K562 (cell line): Measurements from ENCODE around the gene SLC26A3. TPM values are rescaled to one million over a fixed set of nuclear protein-coding genes. Genes with fewer than 3 reads are reported as not detected.

Experiments
- ATAC-seq: fragments of 200-7000 bp; cut with Tn5 transposase; 3 replicates; pipeline ENCODE4 v1.9.1; 2020; ENCODE audit warnings: moderate library complexity
- BruUV-seq: library from RNA; stranded (reverse); fragments of 400-500 nt; replicated peaks from 2 replicates; lab custom pipeline; 2021; lab: Mats Ljungman, UMichigan
- CTCF ChIA-PET: fragments of 300-600 bp; formaldehyde crosslinking; extraction: SDS; loops from one replicate; lab custom pipeline; 2021; ENCODE audit warnings: low intra/inter-chr PET ratio; lab: Yijun Ruan, JAX
- POLR2A ChIA-PET: fragments of 300-600, 350-650 bp; sonication (Branson Sonifier 250); formaldehyde crosslinking; extraction: SDS; loops from one replicate; lab custom pipeline; 2021; ENCODE audit warnings: antibody characterized with exemption, inconsistent platforms; lab: Yijun Ruan, JAX
- DNase-seq, 4 experiments: peaks; one replicate each; pipeline versions ENCODE4 v3.0.0 to v3.0.0-alpha.2; 2011 to 2018; ENCODE audit warnings: low spot score in 3 of 4, mixed read lengths in 3 of 4; ENCODE audit errors: extremely low read depth in 1 of 4
- FAIRE-seq: peaks from 2 replicates; lab custom pipeline; 2011; peaks lifted over from hg19 to GRCh38; lab: Jason Lieb, UNC
- H2AFZ ChIP-seq: 2 replicates; pipeline ENCODE4 v1.6.0; 2011; ENCODE audit warnings: low read depth, low read length, control low read depth, inconsistent platforms
- H3K27ac ChIP-seq: fragments of 200-600 bp; 3 replicates; pipeline ENCODE4 v1.8.0; 2011; ENCODE audit warnings: low read depth, mild to moderate bottlenecking, control low read depth, inconsistent platforms, low read length, moderate library complexity, mixed read lengths; ENCODE audit errors: extremely low read depth
- H3K27me3 ChIP-seq, 2 experiments: fragments of 300-600 bp in 1 of 2; 2 replicates in 1 of 2; 3 replicates in 1 of 2; pipeline versions ENCODE4 v1.6.0 to v1.8.0; 2011; ENCODE audit warnings: inconsistent platforms in 2 of 2, low read length in 2 of 2, mild to moderate bottlenecking in 1 of 2, mixed read lengths in 1 of 2, moderate library complexity in 1 of 2; ENCODE audit not compliant: control insufficient read depth in 2 of 2, insufficient read depth in 2 of 2
- H3K36me3 ChIP-seq: fragments of 300-600 bp; 3 replicates; pipeline ENCODE4 v1.8.0; 2011; ENCODE audit warnings: mild to moderate bottlenecking, low read length, inconsistent platforms; ENCODE audit not compliant: control insufficient read depth, insufficient read depth
- H3K4me1 ChIP-seq, 2 experiments: fragments of 200-600 bp in 1 of 2; replicated peaks in 1 of 2; 2 replicates in 1 of 2; 3 replicates in 1 of 2; pipeline versions ENCODE4 v1.5.1 to v1.8.0; 2011; ENCODE audit warnings: inconsistent platforms in 2 of 2, low read length in 2 of 2, mild to moderate bottlenecking in 1 of 2, mixed read lengths in 1 of 2, moderate library complexity in 1 of 2; ENCODE audit not compliant: control insufficient read depth in 2 of 2, insufficient read depth in 2 of 2
- H3K4me2 ChIP-seq: 2 replicates; pipeline ENCODE4 v1.6.1; 2011; ENCODE audit warnings: low read length, control low read depth, inconsistent platforms, mixed read lengths; ENCODE audit not compliant: insufficient read depth
- H3K4me3 ChIP-seq: fragments of 200-600 bp; sonication (generic), shearing (Covaris generic); 2 replicates; pipeline ENCODE4 v1.5.1; 2016; ENCODE audit warnings: control low read depth, inconsistent platforms
- H3K79me2 ChIP-seq: fragments of 200-600 bp; 3 replicates; pipeline ENCODE4 v1.8.0; 2011; ENCODE audit warnings: low read length, inconsistent platforms; ENCODE audit not compliant: control insufficient read depth, insufficient read depth
- H3K9ac ChIP-seq, 2 experiments: 2 replicates each; pipeline versions ENCODE4 v1.6.0 to v1.6.1; 2011; ENCODE audit warnings: low read depth in 2 of 2, low read length in 2 of 2, control low read depth in 1 of 2, inconsistent platforms in 1 of 2, mild to moderate bottlenecking in 1 of 2, mixed read lengths in 1 of 2; ENCODE audit not compliant: insufficient read depth in 1 of 2
- H3K9me1 ChIP-seq: one replicate; pipeline ENCODE4 v1.6.0; 2011; ENCODE audit warnings: inconsistent platforms, mild to moderate bottlenecking, low read length, moderate library complexity; ENCODE audit not compliant: control insufficient read depth, insufficient read depth
- H3K9me3 ChIP-seq: replicated peaks from 2 replicates; pipeline ENCODE4 v1.5.1; 2011; ENCODE audit warnings: low read depth, low read length, inconsistent platforms; ENCODE audit not compliant: control insufficient read depth, insufficient read depth
- H4K20me1 ChIP-seq: replicated peaks from 2 replicates; pipeline ENCODE4 v1.6.1; 2011; ENCODE audit warnings: low read length, inconsistent platforms, mixed read lengths; ENCODE audit not compliant: control insufficient read depth, insufficient read depth
- ARID2 ChIP-seq: fragments of 450-650 bp; IDR thresholded peaks from 2 replicates; pipeline ENCODE4 v1.6.1; 2017; ENCODE audit warnings: antibody characterized with exemption, mild to moderate bottlenecking
- ARNT ChIP-seq, 2 experiments: fragments of 450-650 bp; IDR thresholded peaks; 2 replicates each; pipeline ENCODE4 v1.6.1; 2016; ENCODE audit warnings: mild to moderate bottlenecking in 1 of 2
- C11orf30 ChIP-seq: fragments of 450-650 bp; IDR thresholded peaks from 2 replicates; pipeline ENCODE4 v1.6.1; 2016; ENCODE audit warnings: low read depth, mild to moderate bottlenecking
- CHCHD3 ChIP-seq: fragments of 250-450 bp; sonication (Bioruptor Pico); IDR thresholded peaks from 2 replicates; pipeline ENCODE4 v2.1.2; 2022; ENCODE audit warnings: mild to moderate bottlenecking
- CHD4 ChIP-seq: fragments of 200-600 bp; sonication (generic); IDR thresholded peaks from 3 replicates; pipeline ENCODE4 v1.6.1; 2012; ENCODE audit warnings: low read depth, mild to moderate bottlenecking, mixed read lengths, low read length, inconsistent platforms; ENCODE audit not compliant: insufficient read depth, insufficient replicate concordance, poor library complexity, severe bottlenecking
- DPF2 ChIP-seq: fragments of 450-650 bp; IDR thresholded peaks from 2 replicates; pipeline ENCODE4 v1.6.1; 2016
- ETS2 ChIP-seq: IDR thresholded peaks from 2 replicates; pipeline ENCODE4 v1.6.1; 2016; ENCODE audit warnings: borderline replicate concordance, missing genetic modification characterization, mild to moderate bottlenecking, moderate library complexity, missing compliant biosample characterization; ENCODE audit not compliant: poor library complexity, severe bottlenecking
- LEF1 ChIP-seq: fragments of 450-650 bp; IDR thresholded peaks from 2 replicates; pipeline ENCODE4 v1.6.1; 2016; ENCODE audit warnings: mild to moderate bottlenecking
- MAFF ChIP-seq: IDR thresholded peaks from 2 replicates; pipeline ENCODE4 v1.6.1; 2012; ENCODE audit warnings: low read length, improper control_type of control experiment
- NFATC3 ChIP-seq: fragments of 450-650 bp; IDR thresholded peaks from 2 replicates; pipeline ENCODE4 v1.6.1; 2017; ENCODE audit warnings: mild to moderate bottlenecking
- NFE2 ChIP-seq: IDR thresholded peaks from 2 replicates; pipeline ENCODE4 v1.6.1; 2014; ENCODE audit warnings: antibody characterized with exemption, low read depth
- NR2F6 ChIP-seq: fragments of 450-650 bp; formaldehyde crosslinking; IDR thresholded peaks from 2 replicates; pipeline ENCODE4 v1.4.0; 2020; ENCODE audit warnings: mild to moderate bottlenecking
- RAD21 ChIP-seq, 2 experiments: fragments of 250-450 bp in 1 of 2; fragments of 450-650 bp in 1 of 2; sonication (Bioruptor Pico) in 1 of 2; formaldehyde crosslinking in 1 of 2; IDR thresholded peaks in 1 of 2; conservative IDR thresholded peaks in 1 of 2; 2 replicates each; pipeline versions ENCODE4 v1.4.0 to v1.8.0; 2020 to 2022; ENCODE audit warnings: mild to moderate bottlenecking in 2 of 2, moderate library complexity in 1 of 2
- RBM39 ChIP-seq: fragments of 200-400 bp; formaldehyde crosslinking; optimal IDR thresholded peaks from 2 replicates; pipeline ENCODE3; 2018; ENCODE audit warnings: low read depth, low read length
- SOX6 ChIP-seq: fragments of 450-650 bp; IDR thresholded peaks from 2 replicates; pipeline ENCODE4 v1.6.1; 2014; ENCODE audit warnings: mild to moderate bottlenecking
- SRSF1 ChIP-seq: fragments of 200-400 bp; formaldehyde crosslinking; IDR thresholded peaks from 2 replicates; pipeline ENCODE4 v1.6.1; 2017; ENCODE audit warnings: mild to moderate bottlenecking, low read depth, low read length, moderate library complexity
- TARDBP ChIP-seq: fragments of 450-650 bp; IDR thresholded peaks from 2 replicates; pipeline ENCODE4 v1.6.1; 2016
- ZNF24 ChIP-seq: fragments of 450-650 bp; IDR thresholded peaks from 2 replicates; pipeline ENCODE4 v1.6.1; 2016
- ZNF324 ChIP-seq: fragments of 250-450 bp; sonication (Bioruptor Pico); IDR thresholded peaks from 2 replicates; pipeline ENCODE4 v1.4.0; 2020; ENCODE audit warnings: mild to moderate bottlenecking
- ZNF384 ChIP-seq: IDR thresholded peaks from 2 replicates; pipeline ENCODE4 v1.6.1; 2012; ENCODE audit warnings: low read depth, low read length, improper control_type of control experiment
- ZNF507 ChIP-seq: conservative IDR thresholded peaks from 2 replicates; pipeline ENCODE4 v1.6.1; 2017; ENCODE audit warnings: missing genetic modification characterization, missing compliant biosample characterization
- ZNF766 ChIP-seq: fragments of 200-800 bp; sonication (Bioruptor generic); conservative IDR thresholded peaks from 2 replicates; pipeline ENCODE4 v1.6.1; 2016; ENCODE audit warnings: missing genetic modification characterization, missing compliant biosample characterization
- ZNF780A ChIP-seq: fragments of 250-450 bp; sonication (Bioruptor Pico); IDR thresholded peaks from 2 replicates; pipeline ENCODE4 v1.5.0; 2021; ENCODE audit warnings: mild to moderate bottlenecking
- WGBS: fragments of 100-300 bp; shearing (Covaris generic); methylation state at CpG from one replicate; pipeline ENCODE4 v1.1.6; 2016; ENCODE audit warnings: low coverage, mixed read lengths; ENCODE audit not compliant: insufficient coverage; ENCODE audit errors: missing lambda C conversion rate; 5-methylcytosine and 5-hydroxymethylcytosine counted together
- in situ Hi-C: fragments of 300-500 bp; cut with MboI; formaldehyde crosslinking; loops from 4 replicates; pipeline ENCODE4 v1.15.0; 2018; ENCODE audit warnings: inconsistent platforms, mixed read lengths
- intact Hi-C: fragments of 100-400 bp; cut with micrococcal nuclease; formaldehyde crosslinking; loops from 2 replicates; pipeline ENCODE4 v1.14.2; 2022
- polyA plus RNA-seq, 8 experiments: library from polyadenylated mRNA; depleted of rRNA in 4 of 8; stranded (reverse) in 5 of 8; unstranded in 3 of 8; fragments of >200 nt; fragmentation: Nextera tagmentation in 2 of 8; fragmentation: Illumina TruSeq in 1 of 8; extraction: Ambion mirVana in 2 of 8; extraction: Trizol in 1 of 8; gene quantifications; 2 replicates each; pipeline versions ENCODE4 v1.2.1 to v1.2.3, GENCODE V29; 2011 to 2014; ENCODE audit warnings: inconsistent platforms in 1 of 8, missing spikeins in 1 of 8
- total RNA-seq, 7 experiments: library from RNA; depleted of rRNA in 6 of 7; stranded (reverse); fragments of >200 nt in 6 of 7; fragmentation: Illumina TruSeq in 2 of 7; extraction: Trizol in 2 of 7; gene quantifications; 2 replicates each; pipeline versions ENCODE4 v1.2.1 to v1.2.3, GENCODE V29; 2011 to 2021; ENCODE audit warnings: low replicate concordance in 1 of 7
- TF ChIP-seq, protein P1 (sequence below): fragments of 250-450 bp; sonication (Bioruptor Pico); IDR thresholded peaks from 2 replicates; pipeline ENCODE4 v1.4.0; 2020
- TF ChIP-seq, protein P2 (sequence below): IDR thresholded peaks from 2 replicates; pipeline ENCODE4 v1.6.1; 2014; ENCODE audit warnings: antibody characterized with exemption

Gene SLC26A3
- total and polyA plus RNA-seq, 9 of the 15 experiments (the other 6 are each of a cell fraction or from before 2014, with no cell fraction given), result 0.86 TPM; not detected in 8

DNA sequence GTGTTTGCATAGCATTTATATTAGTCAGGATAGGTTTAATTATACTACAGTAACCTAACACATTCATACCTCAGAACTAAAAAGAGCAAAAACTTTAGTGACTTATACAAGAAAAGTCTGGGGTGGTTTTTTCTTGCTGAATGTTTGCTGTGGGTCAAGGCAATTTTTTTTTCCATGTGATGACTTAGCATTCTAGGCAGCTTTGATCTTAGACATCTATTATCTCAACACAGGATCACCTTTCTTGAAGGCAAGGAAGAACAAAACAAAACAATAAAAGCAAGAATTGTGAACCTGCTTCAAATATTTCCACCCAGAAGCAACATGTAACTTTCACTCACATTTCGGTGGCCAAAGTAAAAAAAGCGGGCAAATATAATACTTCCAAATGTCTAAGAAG is 79.8 kb downstream of the SLC26A3 start:
- ChIA-PET CTCF (interaction anchor here (3.0 to 3.9 kb wide), 2 partner anchors 260 to 521 kb away, joined by 14 to 25 read pairs; no protein-coding TSS in a partner anchor), POLR2A (no interaction called here)
- WGBS, result 43% methylated on average over 2 of the region's 2 CpGs
- in situ Hi-C loops (loop anchor here (10.0 kb wide), 1 partner anchor 528 kb away; no protein-coding TSS in a partner anchor), intact Hi-C loops (loop anchor here (5.0 kb wide), 2 partner anchors 81 to 776 kb away; no protein-coding TSS in a partner anchor)
- no peak overlapping the region for H3K9ac ChIP-seq
- H3K36me3 ChIP-seq, result no peaks in the 10 kb centered on the region
- no peak overlapping the region for H3K27ac ChIP-seq
- 0 out of 2 replicates have a peak overlapping the region, but pooled peaks have one; percentile 14 for H2AFZ ChIP-seq
- no peaks in the 10 kb centered on the region for H3K79me2 ChIP-seq
- H3K9me1 ChIP-seq, result no peaks in the 10 kb centered on the region
- H3K4me2 ChIP-seq, result no peak overlapping the region
- H4K20me1 ChIP-seq, result no peaks in the 10 kb centered on the region
- DNase-seq (no peak), ATAC-seq (no peak), FAIRE-seq (no peak)
- H3K27me3 ChIP-seq, result no peaks in the 10 kb centered on the region
- no peaks in the 10 kb centered on the region for H3K9me3 ChIP-seq
- no peak overlapping the region for H3K4me3 ChIP-seq
- H3K4me1 ChIP-seq, result peaks cover 0 to 6% of the 10 kb centered on the region in 2 experiments; a peak in 1 of 5 replicates
- BruUV-seq, result no TSS peak
- TF ChIP-seq CHCHD3 (CRISPR knock-in tag) (no peak), RBM39 (no peak), ETS2 (tag) (no peak), ZNF24 (no peak), ARID2 (no peak), ZNF384 (peak; percentile 44; the same call in 1 of the 2 replicates), ZNF766 (CRISPR knock-in tag) (no peak), ZNF324 (no peak), ZNF507 (tag) (no peak), CHD4 (no peak), NFE2 (peak; percentile 77), SOX6 (peak; percentile 34; the same call in 1 of the 2 replicates), ARNT (IDR thresholded peaks at IDR 0.05) (no peak), MAFF (peak; percentile 11; the same call in 1 of the 2 replicates), RAD21 (CRISPR knock-in tag; conservative IDR thresholded peaks at IDR 0.05 in 1 of 2, IDR thresholded peaks at IDR 0.05 in 1 of 2) (0 out of 4 replicates have a peak, but pooled peaks of 1 of the 2 experiments have one; percentile 4), SRSF1 (no peak), NFATC3 (no peak), DPF2 (0 out of 2 replicates have a peak, but pooled peaks have one; percentile 26), NR2F6 (no peak), ZNF780A (CRISPR knock-in tag) (no peak), LEF1 (peak; percentile 72), C11orf30 (peak; percentile 81), TARDBP (no peak)
- TF ChIP-seq, protein P1, sequence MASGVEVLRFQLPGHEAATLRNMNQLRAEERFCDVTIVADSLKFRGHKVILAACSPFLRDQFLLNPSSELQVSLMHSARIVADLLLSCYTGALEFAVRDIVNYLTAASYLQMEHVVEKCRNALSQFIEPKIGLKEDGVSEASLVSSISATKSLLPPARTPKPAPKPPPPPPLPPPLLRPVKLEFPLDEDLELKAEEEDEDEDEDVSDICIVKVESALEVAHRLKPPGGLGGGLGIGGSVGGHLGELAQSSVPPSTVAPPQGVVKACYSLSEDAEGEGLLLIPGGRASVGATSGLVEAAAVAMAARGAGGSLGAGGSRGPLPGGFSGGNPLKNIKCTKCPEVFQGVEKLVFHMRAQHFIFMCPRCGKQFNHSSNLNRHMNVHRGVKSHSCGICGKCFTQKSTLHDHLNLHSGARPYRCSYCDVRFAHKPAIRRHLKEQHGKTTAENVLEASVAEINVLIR (CRISPR knock-in tag), result no peak
- TF ChIP-seq, protein P2, sequence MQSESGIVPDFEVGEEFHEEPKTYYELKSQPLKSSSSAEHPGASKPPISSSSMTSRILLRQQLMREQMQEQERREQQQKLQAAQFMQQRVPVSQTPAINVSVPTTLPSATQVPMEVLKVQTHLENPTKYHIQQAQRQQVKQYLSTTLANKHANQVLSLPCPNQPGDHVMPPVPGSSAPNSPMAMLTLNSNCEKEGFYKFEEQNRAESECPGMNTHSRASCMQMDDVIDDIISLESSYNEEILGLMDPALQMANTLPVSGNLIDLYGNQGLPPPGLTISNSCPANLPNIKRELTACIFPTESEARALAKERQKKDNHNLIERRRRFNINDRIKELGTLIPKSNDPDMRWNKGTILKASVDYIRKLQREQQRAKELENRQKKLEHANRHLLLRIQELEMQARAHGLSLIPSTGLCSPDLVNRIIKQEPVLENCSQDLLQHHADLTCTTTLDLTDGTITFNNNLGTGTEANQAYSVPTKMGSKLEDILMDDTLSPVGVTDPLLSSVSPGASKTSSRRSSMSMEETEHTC, result no peak
